HG03039 (cell line): ENCODE data around the gene GLIPR1L2.
"Not testable (repeated sequence)": the region's sequence is repeated elsewhere in the genome, so short reads cannot be mapped to it uniquely, and the experiment has no call there.

ENCODE experiments used
- ATAC-seq: cut with Tn5 transposase; IDR thresholded peaks from one replicate; pipeline ENCODE4 v1.9.1; 2021; ENCODE audit warnings: mild to moderate bottlenecking, moderate library complexity; ENCODE audit not compliant: unreplicated experiment

The GLIPR1L2 gene

GRCh38 chr12:75390899-75391538 lies at the start of gene GLIPR1L2:
GLIPR1L2 (plus strand) TSS chr12:75391089; CDS start chr12:75391117, 28 bp downstream.
- ATAC-seq = peak; percentile 97

GRCh38 chr12:75341873-75342272 lies 49.0 kb upstream of the GLIPR1L2 start:
- ATAC-seq = no peak

GRCh38 chr12:75345531-75345930 lies 45.4 kb upstream of the GLIPR1L2 start:
- ATAC-seq = no peak

GRCh38 chr12:75346215-75346614 lies 44.7 kb upstream of the GLIPR1L2 start:
- ATAC-seq = not testable (repeated sequence)

- no peak for ATAC-seq
These were observed 40.9 kb upstream of the GLIPR1L2 start for GRCh38 chr12:75349946-75350345.

- ATAC-seq = no peak
These were observed 40.5 kb upstream of the GLIPR1L2 start for GRCh38 chr12:75350413-75350812.

- no peak for ATAC-seq
These were observed 36.9 kb upstream of the GLIPR1L2 start for GRCh38 chr12:75354011-75354410.

GRCh38 chr12:75360920-75361319 lies 30.0 kb upstream of the GLIPR1L2 start:
- ATAC-seq = no peak

GRCh38 chr12:75361408-75361807 lies 29.5 kb upstream of the GLIPR1L2 start:
- no peak for ATAC-seq

GRCh38 chr12:75364919-75365318 lies 26.0 kb upstream of the GLIPR1L2 start:
- no peak for ATAC-seq

GRCh38 chr12:75366629-75367028 lies 24.3 kb upstream of the GLIPR1L2 start:
- peak; percentile 65 for ATAC-seq

- no peak for ATAC-seq
These were observed 15.9 kb upstream of the GLIPR1L2 start for GRCh38 chr12:75374971-75375370.

GRCh38 chr12:75378354-75378753 lies 12.5 kb upstream of the GLIPR1L2 start:
- no peak for ATAC-seq

GRCh38 chr12:75389061-75389460 lies 1.8 kb upstream of the GLIPR1L2 start:
- ATAC-seq = no peak

- no peak for ATAC-seq
These were observed 1.2 kb upstream of the GLIPR1L2 start for GRCh38 chr12:75389706-75390105.

- no peak for ATAC-seq
These were observed 562 bp upstream of the GLIPR1L2 start for GRCh38 chr12:75390156-75390898.

GRCh38 chr12:75404231-75404630 lies 13.3 kb downstream of the GLIPR1L2 start:
- ATAC-seq = no peak

- ATAC-seq = no peak
These were observed 16.8 kb downstream of the GLIPR1L2 start for GRCh38 chr12:75407683-75408082.

- no peak for ATAC-seq
These were observed 18.9 kb downstream of the GLIPR1L2 start for GRCh38 chr12:75409830-75410229.

- no peak for ATAC-seq
These were observed 23.8 kb downstream of the GLIPR1L2 start for GRCh38 chr12:75414671-75415070.

- ATAC-seq = no peak
These were observed 29.0 kb downstream of the GLIPR1L2 start for GRCh38 chr12:75419841-75420240.

GRCh38 chr12:75427491-75427890 lies 36.6 kb downstream of the GLIPR1L2 start:
- ATAC-seq = no peak
